Measurements from ENCODE around the gene CCM2L.

Gene CCM2L

GRCh38 chr20:31981784-31982183 lies 28.5 kb upstream of the CCM2L start:
- DNase-seq, result no peak
- H3K27me3 ChIP-seq (replicated peaks in 2 of 5; ENCODE audit: control insufficient read depth in 4 of 5, insufficient read depth in 5 of 5, low read length in 4 of 5), result peaks cover 0 to 2% (median 0%) of the 10 kb centered on the region in 5 experiments
- no peak overlapping the region for H3K4me3 ChIP-seq (ENCODE audit: control insufficient read depth in 1 of 7, extremely low read depth in 1 of 7, insufficient read depth in 4 of 7, low read depth in 2 of 7, low read length in 6 of 7)
- ChIA-PET CTCF (interaction anchor here (1.2 kb wide), 1 partner anchor 9 kb away, joined by 5 read pairs; no protein-coding TSS in a partner anchor), POLR2A (no interaction called here)
- no peaks in the 10 kb centered on the region for H3K4me1 ChIP-seq (ENCODE audit: control extremely low read depth in 1 of 4, control insufficient read depth in 4 of 4, insufficient read depth in 4 of 4, low read length in 3 of 4)
- H3K27ac ChIP-seq (ENCODE audit: insufficient read depth in 1 of 2, low read depth in 1 of 2, low read length in 2 of 2, poor library complexity in 1 of 2, severe bottlenecking in 2 of 2), result no peak overlapping the region
- no peaks in the 10 kb centered on the region for H3K36me3 ChIP-seq (ENCODE audit: control insufficient read depth in 4 of 4, insufficient read depth in 4 of 4, low read length in 3 of 4)
- 90% methylated on average over 2 of the region's 2 CpGs for WGBS (ENCODE audit: insufficient coverage)
- no peaks in the 10 kb centered on the region for H3K9me3 ChIP-seq (ENCODE audit: control extremely low read depth in 1 of 5, control insufficient read depth in 4 of 5, insufficient read depth in 2 of 5, low read depth in 1 of 5, low read length in 4 of 5)

- 57% methylated on average over 5 of the region's 6 CpGs for WGBS (ENCODE audit: insufficient coverage)
- H3K27me3 ChIP-seq (replicated peaks in 2 of 5; ENCODE audit: control insufficient read depth in 4 of 5, insufficient read depth in 5 of 5, low read length in 4 of 5), result peaks cover 0 to 2% (median 0%) of the 10 kb centered on the region in 5 experiments
- no peaks in the 10 kb centered on the region for H3K9me3 ChIP-seq (ENCODE audit: control extremely low read depth in 1 of 5, control insufficient read depth in 4 of 5, insufficient read depth in 2 of 5, low read depth in 1 of 5, low read length in 4 of 5)
- no peak overlapping the region for H3K4me3 ChIP-seq (ENCODE audit: control insufficient read depth in 1 of 7, extremely low read depth in 1 of 7, insufficient read depth in 4 of 7, low read depth in 2 of 7, low read length in 6 of 7)
- H3K36me3 ChIP-seq (ENCODE audit: control insufficient read depth in 4 of 4, insufficient read depth in 4 of 4, low read length in 3 of 4), result no peaks in the 10 kb centered on the region
- no peaks in the 10 kb centered on the region for H3K4me1 ChIP-seq (ENCODE audit: control extremely low read depth in 1 of 4, control insufficient read depth in 4 of 4, insufficient read depth in 4 of 4, low read length in 3 of 4)
- POLR2A ChIA-PET, result no interaction called here
- H3K27ac ChIP-seq (ENCODE audit: insufficient read depth in 1 of 2, low read depth in 1 of 2, low read length in 2 of 2, poor library complexity in 1 of 2, severe bottlenecking in 2 of 2), result no peak overlapping the region
- CTCF ChIA-PET, result interaction anchor here (1.0 to 1.1 kb wide), 3 partner anchors 9 to 148 kb away, joined by 3 read pairs; no protein-coding TSS in a partner anchor
- no peak for DNase-seq
Observed at GRCh38 chr20:31984981-31985471, 25.2 kb upstream of the CCM2L start.

GRCh38 chr20:31987744-31988143 lies 22.5 kb upstream of the CCM2L start:
- WGBS (ENCODE audit: insufficient coverage), result 100% methylated on average over 1 of the region's 1 CpG
- no peak overlapping the region for H3K4me3 ChIP-seq (ENCODE audit: control insufficient read depth in 1 of 7, extremely low read depth in 1 of 7, insufficient read depth in 4 of 7, low read depth in 2 of 7, low read length in 6 of 7)
- ChIA-PET POLR2A (no interaction called here), CTCF (no interaction called here)
- H3K36me3 ChIP-seq (ENCODE audit: control insufficient read depth in 4 of 4, insufficient read depth in 4 of 4, low read length in 3 of 4), result no peaks in the 10 kb centered on the region
- peaks cover 0 to 6% (median 4%) of the 10 kb centered on the region in 5 experiments for H3K27me3 ChIP-seq (replicated peaks in 2 of 5; ENCODE audit: control insufficient read depth in 4 of 5, insufficient read depth in 5 of 5, low read length in 4 of 5)
- no peak for DNase-seq
- H3K9me3 ChIP-seq (ENCODE audit: control extremely low read depth in 1 of 5, control insufficient read depth in 4 of 5, insufficient read depth in 2 of 5, low read depth in 1 of 5, low read length in 4 of 5), result no peaks in the 10 kb centered on the region
- no peaks in the 10 kb centered on the region for H3K4me1 ChIP-seq (ENCODE audit: control extremely low read depth in 1 of 4, control insufficient read depth in 4 of 4, insufficient read depth in 4 of 4, low read length in 3 of 4)
- no peak overlapping the region for H3K27ac ChIP-seq (ENCODE audit: insufficient read depth in 1 of 2, low read depth in 1 of 2, low read length in 2 of 2, poor library complexity in 1 of 2, severe bottlenecking in 2 of 2)

- POLR2A ChIA-PET, result no interaction called here
- Histone ChIP-seq H3K36me3 (ENCODE audit: control insufficient read depth in 4 of 4, insufficient read depth in 4 of 4, low read length in 3 of 4) (no peaks in the 10 kb centered on the region), H3K4me3 (ENCODE audit: control insufficient read depth in 1 of 7, extremely low read depth in 1 of 7, insufficient read depth in 4 of 7, low read depth in 2 of 7, low read length in 6 of 7) (no peak overlapping the region), H3K4me1 (ENCODE audit: control extremely low read depth in 1 of 4, control insufficient read depth in 4 of 4, insufficient read depth in 4 of 4, low read length in 3 of 4) (no peaks in the 10 kb centered on the region), H3K27ac (ENCODE audit: insufficient read depth in 1 of 2, low read depth in 1 of 2, low read length in 2 of 2, poor library complexity in 1 of 2, severe bottlenecking in 2 of 2) (no peak overlapping the region), H3K27me3 (replicated peaks in 2 of 5; ENCODE audit: control insufficient read depth in 4 of 5, insufficient read depth in 5 of 5, low read length in 4 of 5) (peaks cover 4 to 14% (median 8%) of the 10 kb centered on the region in 5 experiments), H3K9me3 (ENCODE audit: control extremely low read depth in 1 of 5, control insufficient read depth in 4 of 5, insufficient read depth in 2 of 5, low read depth in 1 of 5, low read length in 4 of 5) (no peaks in the 10 kb centered on the region)
- WGBS (ENCODE audit: insufficient coverage), result 98% methylated on average over 4 of the region's 5 CpGs
- CTCF ChIA-PET, result no interaction called here
- DNase-seq, result no peak
Observed at GRCh38 chr20:31988430-31989015, 21.7 kb upstream of the CCM2L start.

GRCh38 chr20:31989030-31989645 lies 21.1 kb upstream of the CCM2L start:
- CTCF ChIA-PET, result interaction anchor here (1.2 kb wide), 1 partner anchor 8 kb away, joined by 4 read pairs; no protein-coding TSS in a partner anchor
- no peak overlapping the region for H3K4me3 ChIP-seq (ENCODE audit: control insufficient read depth in 1 of 7, extremely low read depth in 1 of 7, insufficient read depth in 4 of 7, low read depth in 2 of 7, low read length in 6 of 7)
- H3K4me1 ChIP-seq (ENCODE audit: control extremely low read depth in 1 of 4, control insufficient read depth in 4 of 4, insufficient read depth in 4 of 4, low read length in 3 of 4), result no peaks in the 10 kb centered on the region
- peaks cover 5 to 20% (median 13%) of the 10 kb centered on the region in 5 experiments for H3K27me3 ChIP-seq (replicated peaks in 2 of 5; ENCODE audit: control insufficient read depth in 4 of 5, insufficient read depth in 5 of 5, low read length in 4 of 5)
- no peak for DNase-seq
- no peaks in the 10 kb centered on the region for H3K36me3 ChIP-seq (ENCODE audit: control insufficient read depth in 4 of 4, insufficient read depth in 4 of 4, low read length in 3 of 4)
- WGBS (ENCODE audit: insufficient coverage), result 96% methylated on average over 7 of the region's 8 CpGs
- H3K27ac ChIP-seq (ENCODE audit: insufficient read depth in 1 of 2, low read depth in 1 of 2, low read length in 2 of 2, poor library complexity in 1 of 2, severe bottlenecking in 2 of 2), result no peak overlapping the region
- POLR2A ChIA-PET, result no interaction called here
- no peaks in the 10 kb centered on the region for H3K9me3 ChIP-seq (ENCODE audit: control extremely low read depth in 1 of 5, control insufficient read depth in 4 of 5, insufficient read depth in 2 of 5, low read depth in 1 of 5, low read length in 4 of 5)

GRCh38 chr20:31990641-31991338 lies 19.4 kb upstream of the CCM2L start:
- no peak for DNase-seq
- Histone ChIP-seq H3K36me3 (ENCODE audit: control insufficient read depth in 4 of 4, insufficient read depth in 4 of 4, low read length in 3 of 4) (no peaks in the 10 kb centered on the region), H3K27ac (ENCODE audit: insufficient read depth in 1 of 2, low read depth in 1 of 2, low read length in 2 of 2, poor library complexity in 1 of 2, severe bottlenecking in 2 of 2) (no peak overlapping the region), H3K27me3 (replicated peaks in 2 of 5; ENCODE audit: control insufficient read depth in 4 of 5, insufficient read depth in 5 of 5, low read length in 4 of 5) (peaks cover 5 to 36% (median 21%) of the 10 kb centered on the region in 5 experiments), H3K4me1 (ENCODE audit: control extremely low read depth in 1 of 4, control insufficient read depth in 4 of 4, insufficient read depth in 4 of 4, low read length in 3 of 4) (peaks cover 0 to 10% (median 4%) of the 10 kb centered on the region in 4 experiments), H3K9me3 (ENCODE audit: control extremely low read depth in 1 of 5, control insufficient read depth in 4 of 5, insufficient read depth in 2 of 5, low read depth in 1 of 5, low read length in 4 of 5) (no peaks in the 10 kb centered on the region), H3K4me3 (ENCODE audit: control insufficient read depth in 1 of 7, extremely low read depth in 1 of 7, insufficient read depth in 4 of 7, low read depth in 2 of 7, low read length in 6 of 7) (no peak overlapping the region)
- CTCF ChIA-PET, result interaction anchor here (1.2 to 1.8 kb wide), 2 partner anchors 10 to 20 kb away, joined by 4 read pairs; no protein-coding TSS in a partner anchor
- 78% methylated on average over 3 of the region's 6 CpGs for WGBS (ENCODE audit: insufficient coverage)
- POLR2A ChIA-PET, result interaction anchor here (0.6 kb wide), 1 partner anchor 200 kb away, joined by 3 read pairs; no protein-coding TSS in a partner anchor

GRCh38 chr20:31991339-31991705 lies 18.9 kb upstream of the CCM2L start:
- H3K36me3 ChIP-seq (ENCODE audit: control insufficient read depth in 4 of 4, insufficient read depth in 4 of 4, low read length in 3 of 4), result no peaks in the 10 kb centered on the region
- ChIA-PET CTCF (interaction anchor here (1.8 kb wide), 1 partner anchor 21 kb away, joined by 4 read pairs; no protein-coding TSS in a partner anchor), POLR2A (no interaction called here)
- WGBS (ENCODE audit: insufficient coverage), result 100% methylated on average over 1 of the region's 1 CpG
- peaks cover 0 to 10% (median 4%) of the 10 kb centered on the region in 4 experiments for H3K4me1 ChIP-seq (ENCODE audit: control extremely low read depth in 1 of 4, control insufficient read depth in 4 of 4, insufficient read depth in 4 of 4, low read length in 3 of 4)
- peaks cover 5 to 38% (median 21%) of the 10 kb centered on the region in 5 experiments for H3K27me3 ChIP-seq (replicated peaks in 2 of 5; ENCODE audit: control insufficient read depth in 4 of 5, insufficient read depth in 5 of 5, low read length in 4 of 5)
- H3K27ac ChIP-seq (ENCODE audit: insufficient read depth in 1 of 2, low read depth in 1 of 2, low read length in 2 of 2, poor library complexity in 1 of 2, severe bottlenecking in 2 of 2), result no peak overlapping the region
- H3K9me3 ChIP-seq (ENCODE audit: control extremely low read depth in 1 of 5, control insufficient read depth in 4 of 5, insufficient read depth in 2 of 5, low read depth in 1 of 5, low read length in 4 of 5), result no peaks in the 10 kb centered on the region
- no peak overlapping the region for H3K4me3 ChIP-seq (ENCODE audit: control insufficient read depth in 1 of 7, extremely low read depth in 1 of 7, insufficient read depth in 4 of 7, low read depth in 2 of 7, low read length in 6 of 7)
- no peak for DNase-seq

All from common myeloid progenitor, CD34-positive (primary cell).